Measurements from ENCODE around the gene USF2. TPM values are rescaled to one million over a fixed set of nuclear protein-coding genes. Genes with fewer than 3 reads are reported as not detected.

Gene USF2
- total RNA-seq, 1 donor from 2014 or later: 236 TPM

DNA sequence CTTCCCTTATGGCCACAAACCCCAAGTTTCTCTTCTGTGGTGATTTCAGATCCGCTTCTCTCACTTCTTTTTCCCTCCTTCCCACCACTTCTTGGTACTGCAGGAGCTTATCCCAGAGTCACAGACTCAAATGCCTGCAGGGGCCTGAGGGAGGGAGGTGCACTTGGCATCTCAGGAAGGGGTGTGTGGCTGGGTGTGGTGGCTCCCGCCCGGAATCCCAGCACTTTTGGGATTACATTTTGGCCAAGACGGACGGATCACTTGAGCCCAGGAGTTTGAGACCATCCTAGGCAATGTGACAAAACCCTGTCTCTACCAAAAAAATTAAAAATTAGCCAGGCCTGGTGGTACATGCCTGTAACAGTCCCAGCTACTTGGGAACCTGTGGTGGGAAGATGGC, 5.6 kb downstream of the USF2 start:
- Mint-ChIP-seq H3K27ac (peak overlapping the region; percentile 22), H3K4me3 (no peak overlapping the region), H3K36me3 (ENCODE audit: low read depth) (peaks cover 84% of the 10 kb centered on the region), H3K27me3 (no peaks in the 10 kb centered on the region), H3K4me1 (peaks cover 41% of the 10 kb centered on the region), H3K9me3 (no peaks in the 10 kb centered on the region)
- DNase-seq (no peak), ATAC-seq (ENCODE audit: low read depth) (no peak)
- CTCF ChIA-PET: no interaction called here
- TF ChIP-seq, protein P1, sequence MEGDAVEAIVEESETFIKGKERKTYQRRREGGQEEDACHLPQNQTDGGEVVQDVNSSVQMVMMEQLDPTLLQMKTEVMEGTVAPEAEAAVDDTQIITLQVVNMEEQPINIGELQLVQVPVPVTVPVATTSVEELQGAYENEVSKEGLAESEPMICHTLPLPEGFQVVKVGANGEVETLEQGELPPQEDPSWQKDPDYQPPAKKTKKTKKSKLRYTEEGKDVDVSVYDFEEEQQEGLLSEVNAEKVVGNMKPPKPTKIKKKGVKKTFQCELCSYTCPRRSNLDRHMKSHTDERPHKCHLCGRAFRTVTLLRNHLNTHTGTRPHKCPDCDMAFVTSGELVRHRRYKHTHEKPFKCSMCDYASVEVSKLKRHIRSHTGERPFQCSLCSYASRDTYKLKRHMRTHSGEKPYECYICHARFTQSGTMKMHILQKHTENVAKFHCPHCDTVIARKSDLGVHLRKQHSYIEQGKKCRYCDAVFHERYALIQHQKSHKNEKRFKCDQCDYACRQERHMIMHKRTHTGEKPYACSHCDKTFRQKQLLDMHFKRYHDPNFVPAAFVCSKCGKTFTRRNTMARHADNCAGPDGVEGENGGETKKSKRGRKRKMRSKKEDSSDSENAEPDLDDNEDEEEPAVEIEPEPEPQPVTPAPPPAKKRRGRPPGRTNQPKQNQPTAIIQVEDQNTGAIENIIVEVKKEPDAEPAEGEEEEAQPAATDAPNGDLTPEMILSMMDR (IDR thresholded peaks at IDR 0.05): no peak
- POLR2A ChIA-PET: interaction anchor here (0.8 to 2.7 kb wide), 7 partner anchors 10 to 74 kb away, joined by 3 to 8 read pairs (median 5); partner anchors contain the start of genes CD22 and FFAR1
- intact Hi-C loops (cut with micrococcal nuclease): no loop called here

DNA sequence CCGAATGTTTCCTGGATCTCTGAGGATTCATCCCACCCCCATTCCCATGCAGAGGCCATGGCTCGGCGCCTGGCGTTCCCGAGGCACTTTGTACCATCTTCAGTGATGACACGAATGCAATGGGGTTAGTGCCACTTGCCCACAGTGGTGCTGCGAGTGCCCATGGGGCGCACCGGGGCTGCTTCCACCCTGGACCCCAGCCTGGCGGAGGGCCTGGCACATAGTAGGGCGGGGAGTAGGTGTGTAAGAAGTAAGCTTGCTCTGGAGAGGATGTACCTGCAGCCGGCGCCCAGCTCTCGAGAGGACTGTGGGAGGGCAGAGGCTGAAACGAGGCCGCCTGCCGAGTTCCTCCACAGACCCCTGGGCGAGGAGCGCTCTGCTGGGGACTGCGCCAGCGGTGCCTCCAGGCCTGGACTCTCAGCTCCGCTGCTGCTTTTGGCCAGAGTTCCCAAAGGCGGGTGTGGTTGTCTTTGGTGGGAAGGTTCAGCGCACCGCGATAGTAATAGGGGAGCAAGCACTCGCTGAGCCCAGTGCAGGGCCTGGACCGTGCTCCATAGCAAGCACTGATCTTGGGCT, 8.0 kb downstream of the USF2 start:
- Mint-ChIP-seq H3K4me1 (peaks cover 44% of the 10 kb centered on the region), H3K36me3 (ENCODE audit: low read depth) (peaks cover 79% of the 10 kb centered on the region), H3K4me3 (no peak overlapping the region), H3K9me3 (no peaks in the 10 kb centered on the region), H3K27ac (no peak overlapping the region), H3K27me3 (no peaks in the 10 kb centered on the region)
- intact Hi-C loops (cut with micrococcal nuclease): no loop called here
- DNase-seq (no peak), ATAC-seq (ENCODE audit: low read depth) (no peak)
- TF ChIP-seq, protein P1 (IDR thresholded peaks at IDR 0.05): no peak
- ChIA-PET CTCF (no interaction called here), POLR2A (interaction anchor here (0.8 to 1.2 kb wide), 3 partner anchors 54 to 71 kb away, joined by 3 to 5 read pairs (median 5); partner anchors contain the start of gene FFAR1)

GRCh38 chr19:35278578-35279284, 10.0 kb downstream of the USF2 start:
- ChIA-PET CTCF (no interaction called here), POLR2A (interaction anchor here (1.0 to 4.7 kb wide), 5 partner anchors 9 to 69 kb away, joined by 3 to 26 read pairs (median 4); partner anchors contain the start of genes FFAR1 and USF2)
- intact Hi-C loops (cut with micrococcal nuclease): no loop called here
- Mint-ChIP-seq H3K27ac (no peak overlapping the region), H3K4me1 (peaks cover 44% of the 10 kb centered on the region), H3K4me3 (no peak overlapping the region), H3K36me3 (ENCODE audit: low read depth) (peaks cover 62% of the 10 kb centered on the region), H3K9me3 (no peaks in the 10 kb centered on the region), H3K27me3 (no peaks in the 10 kb centered on the region)
- DNase-seq: no peak
- TF ChIP-seq, protein P1 (IDR thresholded peaks at IDR 0.05): no peak
- ATAC-seq (ENCODE audit: low read depth): no peak

DNA sequence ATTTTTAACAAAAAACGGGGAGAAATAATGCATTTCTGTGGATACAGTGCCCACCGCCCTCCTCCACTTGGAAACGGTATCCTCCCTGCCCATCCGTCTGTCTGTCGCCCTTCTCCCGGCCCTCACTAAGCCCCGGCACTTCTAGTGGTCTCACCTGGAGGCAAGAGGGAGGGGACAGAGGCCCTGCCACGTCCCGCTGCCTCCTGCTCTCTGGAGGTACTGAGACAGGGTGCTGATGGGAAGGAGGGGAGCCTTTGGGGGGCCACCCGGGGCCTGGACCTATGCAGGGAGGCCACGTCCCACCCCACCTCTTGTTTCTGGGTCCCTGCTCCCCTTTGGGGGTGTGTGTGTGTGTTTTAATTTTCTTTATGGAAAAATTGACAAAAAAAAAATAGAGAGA, 10.6 kb downstream of the USF2 start:
- ATAC-seq (ENCODE audit: low read depth) (no peak), DNase-seq (no peak)
- H3K36me3 Mint-ChIP-seq (ENCODE audit: low read depth): peaks cover 56% of the 10 kb centered on the region
- no peaks in the 10 kb centered on the region for H3K27me3 Mint-ChIP-seq
- no peak overlapping the region for H3K4me3 Mint-ChIP-seq
- ChIA-PET CTCF (interaction anchor here (1.5 kb wide), 1 partner anchor 190 kb away, joined by 4 read pairs; no protein-coding TSS in a partner anchor), POLR2A (interaction anchor here (1.0 to 4.7 kb wide), 4 partner anchors 9 to 68 kb away, joined by 3 to 26 read pairs (median 4); partner anchors contain the start of gene FFAR1)
- intact Hi-C loops (cut with micrococcal nuclease): no loop called here
- H3K27ac Mint-ChIP-seq: no peak overlapping the region
- no peaks in the 10 kb centered on the region for H3K9me3 Mint-ChIP-seq
- peaks cover 42% of the 10 kb centered on the region for H3K4me1 Mint-ChIP-seq
- TF ChIP-seq, protein P1 (IDR thresholded peaks at IDR 0.05): no peak

All from activated B cell treated with CpG ODN at 0.5 μM for 24 hours (primary cell).